IPS-20b (cell line): Measurements from ENCODE around the gene INPP5F.

ENCODE experiments used
- H3K27ac ChIP-seq: one replicate; pipeline ENCODE4 v1.5.1; 2013; ENCODE audit warnings: low read length
- H3K27me3 ChIP-seq: 2 replicates; pipeline ENCODE4 v1.6.1; 2013; ENCODE audit warnings: mild to moderate bottlenecking, low read length, inconsistent platforms; ENCODE audit not compliant: insufficient read depth
- H3K36me3 ChIP-seq: 2 replicates; pipeline ENCODE4 v1.6.1; 2013; ENCODE audit warnings: low read depth, mild to moderate bottlenecking, inconsistent platforms, low read length, moderate library complexity; ENCODE audit not compliant: insufficient read depth
- H3K4me1 ChIP-seq: 2 replicates; pipeline ENCODE4 v1.6.1; 2013; ENCODE audit warnings: mild to moderate bottlenecking, control low read depth, inconsistent platforms, low read length, moderate library complexity; ENCODE audit not compliant: insufficient read depth
- H3K4me3 ChIP-seq: 2 replicates; pipeline ENCODE4 v1.5.1; 2013; ENCODE audit warnings: mild to moderate bottlenecking, low read length, inconsistent platforms
- H3K9ac ChIP-seq: 2 replicates; pipeline ENCODE4 v1.6.1; 2013; ENCODE audit warnings: low read depth, mild to moderate bottlenecking, inconsistent platforms, low read length, moderate library complexity
- H3K9me3 ChIP-seq: 2 replicates; pipeline ENCODE4 v1.6.1; 2013; ENCODE audit warnings: mild to moderate bottlenecking, low read depth, low read length, inconsistent platforms; ENCODE audit not compliant: insufficient read depth

INPP5F gene

GRCh38 chr10:119725828-119726675 lies at the start of gene INPP5F:
Gene INPP5F (plus strand): TSS chr10:119726050. CDS start chr10:119726263, 213 bp downstream.
- H3K27me3 ChIP-seq, result no peaks in the 10 kb centered on the region
- H3K4me1 ChIP-seq, result peaks cover 5% of the 10 kb centered on the region
- peak within 1 kb of the TSS; percentile 87 for H3K4me3 ChIP-seq
- peak within 1 kb of the TSS; percentile 86; the same call in 1 of the 2 replicates for H3K9ac ChIP-seq
- peak within 1 kb of the TSS; percentile 54 for H3K27ac ChIP-seq
- H3K36me3 ChIP-seq, result no peaks in the 10 kb centered on the region
- H3K9me3 ChIP-seq, result no peaks in the 10 kb centered on the region

- no peaks in the 10 kb centered on the region for H3K27me3 ChIP-seq
- peaks cover 6% of the 10 kb centered on the region; the same call in 1 of the 2 replicates for H3K4me1 ChIP-seq
- no peak overlapping the region for H3K9ac ChIP-seq
- no peak overlapping the region for H3K4me3 ChIP-seq
- H3K27ac ChIP-seq, result no peak overlapping the region
- H3K9me3 ChIP-seq, result no peaks in the 10 kb centered on the region
- peaks cover 39% of the 10 kb centered on the region for H3K36me3 ChIP-seq
Observed at GRCh38 chr10:119677126-119677525, 48.7 kb upstream of the INPP5F start.

- H3K4me3 ChIP-seq, result no peak overlapping the region
- no peaks in the 10 kb centered on the region for H3K27me3 ChIP-seq
- no peaks in the 10 kb centered on the region for H3K9me3 ChIP-seq
- no peak overlapping the region for H3K27ac ChIP-seq
- H3K4me1 ChIP-seq, result peaks cover 4% of the 10 kb centered on the region; the same call in 1 of the 2 replicates
- peaks cover 29% of the 10 kb centered on the region for H3K36me3 ChIP-seq
- no peak overlapping the region for H3K9ac ChIP-seq
Observed at GRCh38 chr10:119677904-119678755, 47.7 kb upstream of the INPP5F start.

- H3K9me3 ChIP-seq, result no peaks in the 10 kb centered on the region
- no peak overlapping the region for H3K27ac ChIP-seq
- peaks cover 18% of the 10 kb centered on the region for H3K36me3 ChIP-seq
- H3K4me3 ChIP-seq, result no peak overlapping the region
- no peaks in the 10 kb centered on the region for H3K27me3 ChIP-seq
- H3K4me1 ChIP-seq, result peaks cover 2% of the 10 kb centered on the region; the same call in 1 of the 2 replicates
- no peak overlapping the region for H3K9ac ChIP-seq
Observed at GRCh38 chr10:119679480-119679829, 46.4 kb upstream of the INPP5F start.

- no peak overlapping the region for H3K4me3 ChIP-seq
- H3K27me3 ChIP-seq, result no peaks in the 10 kb centered on the region
- H3K9me3 ChIP-seq, result no peaks in the 10 kb centered on the region
- H3K4me1 ChIP-seq, result peaks cover 2% of the 10 kb centered on the region; the same call in 1 of the 2 replicates
- H3K27ac ChIP-seq, result no peak overlapping the region
- H3K9ac ChIP-seq, result no peak overlapping the region
- H3K36me3 ChIP-seq, result peaks cover 17% of the 10 kb centered on the region
Observed at GRCh38 chr10:119680050-119680449, 45.8 kb upstream of the INPP5F start.

GRCh38 chr10:119680650-119681081 lies 45.2 kb upstream of the INPP5F start:
- H3K9ac ChIP-seq, result no peak overlapping the region
- no peak overlapping the region for H3K27ac ChIP-seq
- H3K4me1 ChIP-seq, result no peaks in the 10 kb centered on the region

GRCh38 chr10:119686465-119687191 lies 39.2 kb upstream of the INPP5F start:
- H3K4me3 ChIP-seq, result peak overlapping the region; percentile 88

More at GRCh38 chr10:119680650-119681081, 45.2 kb upstream of the INPP5F start:
- Histone ChIP-seq H3K4me3 (no peak overlapping the region), H3K36me3 (peaks cover 17% of the 10 kb centered on the region), H3K27me3 (no peaks in the 10 kb centered on the region), H3K9me3 (no peaks in the 10 kb centered on the region)

GRCh38 chr10:119687192-119688032 lies 38.4 kb upstream of the INPP5F start:
- Histone ChIP-seq H3K9me3 (no peaks in the 10 kb centered on the region), H3K4me3 (peak overlapping the region; percentile 88), H3K27me3 (no peaks in the 10 kb centered on the region), H3K36me3 (no peaks in the 10 kb centered on the region), H3K4me1 (peaks cover 18% of the 10 kb centered on the region), H3K27ac (peak overlapping the region; percentile 68), H3K9ac (peak overlapping the region; percentile 86)

More at GRCh38 chr10:119686465-119687191, 39.2 kb upstream of the INPP5F start:
- no peaks in the 10 kb centered on the region for H3K36me3 ChIP-seq
- peak overlapping the region; percentile 86; the same call in 1 of the 2 replicates for H3K9ac ChIP-seq
- peak overlapping the region; percentile 68 for H3K27ac ChIP-seq
- no peaks in the 10 kb centered on the region for H3K27me3 ChIP-seq
- H3K9me3 ChIP-seq, result no peaks in the 10 kb centered on the region
- peaks cover 18% of the 10 kb centered on the region for H3K4me1 ChIP-seq

GRCh38 chr10:119688033-119688508 lies 37.8 kb upstream of the INPP5F start:
- no peaks in the 10 kb centered on the region for H3K36me3 ChIP-seq
- peak overlapping the region; percentile 68 for H3K27ac ChIP-seq
- no peaks in the 10 kb centered on the region for H3K27me3 ChIP-seq
- peaks cover 18% of the 10 kb centered on the region for H3K4me1 ChIP-seq
- H3K9me3 ChIP-seq, result no peaks in the 10 kb centered on the region
- H3K9ac ChIP-seq, result peak overlapping the region; percentile 86
- peak overlapping the region; percentile 88 for H3K4me3 ChIP-seq

GRCh38 chr10:119689016-119689580 lies 36.8 kb upstream of the INPP5F start:
- no peaks in the 10 kb centered on the region for H3K36me3 ChIP-seq
- H3K27me3 ChIP-seq, result no peaks in the 10 kb centered on the region
- no peak overlapping the region for H3K4me3 ChIP-seq
- peaks cover 18% of the 10 kb centered on the region for H3K4me1 ChIP-seq
- H3K9me3 ChIP-seq, result no peaks in the 10 kb centered on the region
- H3K27ac ChIP-seq, result peak overlapping the region; percentile 68
- H3K9ac ChIP-seq, result peak overlapping the region; percentile 86; the same call in 1 of the 2 replicates
